AG09319 (cell line): ENCODE results near the gene CLTC.

ENCODE experiments used
- DNase-seq: peaks from one replicate; pipeline ENCODE4 v3.0.0-alpha.2; 2010; ENCODE audit warnings: low read depth; ENCODE audit errors: extremely low read depth
- CTCF ChIP-seq: IDR thresholded peaks from 2 replicates; pipeline ENCODE4 v1.5.1; 2011; ENCODE audit warnings: low read depth, mild to moderate bottlenecking, inconsistent platforms, low read length, moderate library complexity

The CLTC gene

GRCh38 chr17:59743842-59744241, 124.1 kb downstream of the CLTC start:
- DNase-seq = no peak
- TF ChIP-seq CTCF = no peak

- TF ChIP-seq CTCF = no peak
Observed at GRCh38 chr17:59745040-59745439, 125.3 kb downstream of the CLTC start.

More at GRCh38 chr17:59745040-59745439, 125.3 kb downstream of the CLTC start:
- no peak for DNase-seq
